ENCODE results near the gene PRKG1.

GRCh38 chr10:51145375-51145774, 71.1 kb downstream of the PRKG1 start:
- no peak for TF ChIP-seq POLR2A (IDR thresholded peaks at IDR 0.05)
- TF ChIP-seq CTCF (IDR thresholded peaks at IDR 0.05), result no peak
